ENCODE data around the gene ZNF574. TPM values are rescaled to one million over a fixed set of nuclear protein-coding genes. Genes with fewer than 3 reads are reported as not detected.
A peak's percentile ranks its signal among the peaks of the same experiment; 100 is the strongest.

ZNF574 gene
- total and polyA plus RNA-seq, 2 experiments from 2014 or later = 19.4 to 61.2 TPM

- Mint-ChIP-seq H3K27ac (no peak within 1 kb of the TSS), H3K4me3 (no peak within 1 kb of the TSS; the same call in 1 of the 3 replicates), H3K9me3 (0 out of 3 replicates have a peak, but pooled peaks cover 3% of the 10 kb centered on the region), H3K4me1 (peaks cover 19% of the 10 kb centered on the region), H3K27me3 (ENCODE audit: insufficient read depth, low read depth, poor library complexity) (no peaks in the 10 kb centered on the region), H3K36me3 (ENCODE audit: low read depth) (peaks cover 4% of the 10 kb centered on the region; the same call in 2 of the 3 replicates)
- DNase-seq (ENCODE audit: low spot score) (peak; percentile 66), ATAC-seq (peak; percentile 72)
- Histone ChIP-seq H3K36me3 (ENCODE audit: insufficient read depth) (no peaks in the 10 kb centered on the region; the same call in 1 of the 2 replicates), H3K4me2 (peak within 1 kb of the TSS; percentile 91), H3K4me3 (peak within 1 kb of the TSS; percentile 83), H3K79me2 (replicated peaks; ENCODE audit: insufficient read depth) (peaks cover 26% of the 10 kb centered on the region), H3K9me2 (ENCODE audit: insufficient read depth) (no peaks in the 10 kb centered on the region), H3F3A (replicated peaks; ENCODE audit: low read depth) (peaks cover 9% of the 10 kb centered on the region; the same call in 1 of the 2 replicates), H3K27ac (ENCODE audit: low read depth) (peak within 1 kb of the TSS; percentile 72; the same call in 1 of the 2 replicates), H4K20me1 (replicated peaks; ENCODE audit: insufficient read depth) (peaks cover 12% of the 10 kb centered on the region), H3K4me1 (ENCODE audit: insufficient read depth) (peaks cover 20% of the 10 kb centered on the region), H3K27me3 (ENCODE audit: insufficient read depth) (no peaks in the 10 kb centered on the region), H2AFZ (peak within 1 kb of the TSS; percentile 76)
- TF ChIP-seq POLR2AphosphoS5 (IDR thresholded peaks at IDR 0.05; ENCODE audit: low read depth) = peak; percentile 65
- TF ChIP-seq STAT1 (IDR thresholded peaks at IDR 0.05; ENCODE audit: unreplicated experiment) = no peak
- TF ChIP-seq CREB1 (CRISPR knock-in tag; IDR thresholded peaks at IDR 0.05; ENCODE audit: low read depth) = no peak
- no peak for TF ChIP-seq ETS1 (IDR thresholded peaks at IDR 0.05)
- TF ChIP-seq ZNF331 (CRISPR knock-in tag; IDR thresholded peaks at IDR 0.05; ENCODE audit: low read depth) = no peak
- no peak for TF ChIP-seq NANOG (IDR thresholded peaks at IDR 0.05; ENCODE audit: borderline replicate concordance)
- no peak for TF ChIP-seq REST (IDR thresholded peaks at IDR 0.05; ENCODE audit: unreplicated experiment)
Measured at GRCh38 chr19:42069619-42070351, 6.2 kb upstream of the ZNF574 start, which contains the start of gene GRIK5. TSS of gene GRIK5 (minus strand) at chr19:42070206. CDS start at chr19:42065770, 4,436 bp downstream.

GRCh38 chr19:42071247-42071646 is 4.7 kb upstream of the ZNF574 start:
- Histone ChIP-seq H3K27ac (ENCODE audit: low read depth) (no peak overlapping the region), H3K4me2 (no peak overlapping the region), H3K79me2 (replicated peaks; ENCODE audit: insufficient read depth) (peaks cover 23% of the 10 kb centered on the region)
- TF ChIP-seq CTCF (conservative IDR thresholded peaks at IDR 0.05; ENCODE audit: low read depth in 2 of 2) = no peak
- no peak for TF ChIP-seq REST (IDR thresholded peaks at IDR 0.05; ENCODE audit: unreplicated experiment)
- no peak for TF ChIP-seq ETS1 (IDR thresholded peaks at IDR 0.05)
- no peak for TF ChIP-seq ZNF331 (CRISPR knock-in tag; IDR thresholded peaks at IDR 0.05; ENCODE audit: low read depth)
- TF ChIP-seq POLR2AphosphoS5 (IDR thresholded peaks at IDR 0.05; ENCODE audit: low read depth) = no peak
- TF ChIP-seq STAT1 (IDR thresholded peaks at IDR 0.05; ENCODE audit: unreplicated experiment) = no peak
- no peak for TF ChIP-seq JUNB (IDR thresholded peaks at IDR 0.05; ENCODE audit: unreplicated experiment)
- TF ChIP-seq CREB1 (CRISPR knock-in tag; IDR thresholded peaks at IDR 0.05; ENCODE audit: low read depth) = no peak
- TF ChIP-seq EZH2 (IDR thresholded peaks at IDR 0.05; ENCODE audit: low read depth, unreplicated experiment) = no peak

More at GRCh38 chr19:42071247-42071646, 4.7 kb upstream of the ZNF574 start:
- H3K27me3 Mint-ChIP-seq (ENCODE audit: insufficient read depth, low read depth, poor library complexity) = peaks cover 7% of the 10 kb centered on the region
- DNase-seq (ENCODE audit: low spot score) (no peak), ATAC-seq (no peak)
- Histone ChIP-seq H3K27me3 (ENCODE audit: insufficient read depth) (no peaks in the 10 kb centered on the region), H3K36me3 (ENCODE audit: insufficient read depth) (no peaks in the 10 kb centered on the region), H3K9me2 (ENCODE audit: insufficient read depth) (no peaks in the 10 kb centered on the region), H3K4me3 (no peak overlapping the region), H2AFZ (no peak overlapping the region), H3F3A (replicated peaks; ENCODE audit: low read depth) (peaks cover 9% of the 10 kb centered on the region; the same call in 1 of the 2 replicates), H3K4me1 (ENCODE audit: insufficient read depth) (peaks cover 20% of the 10 kb centered on the region), H4K20me1 (replicated peaks; ENCODE audit: insufficient read depth) (peaks cover 10% of the 10 kb centered on the region)
- H3K4me3 Mint-ChIP-seq = peak overlapping the region; percentile 8; the same call in 1 of the 3 replicates
- no peak overlapping the region for H3K27ac Mint-ChIP-seq
- peaks cover 4% of the 10 kb centered on the region; the same call in 1 of the 3 replicates for H3K36me3 Mint-ChIP-seq (ENCODE audit: low read depth)
- H3K9me3 Mint-ChIP-seq = peaks cover 3% of the 10 kb centered on the region; the same call in 1 of the 3 replicates
- H3K4me1 Mint-ChIP-seq = peaks cover 24% of the 10 kb centered on the region
